Endothelial cell (in vitro differentiated cells): ENCODE results near the gene TASL. TPM values are rescaled to one million over a fixed set of nuclear protein-coding genes. Genes with fewer than 3 reads are reported as not detected.

ENCODE experiments used
- DNase-seq: peaks from one replicate; pipeline ENCODE4 v3.0.0; 2021; ENCODE audit warnings: low spot score
- H3K27ac Mint-ChIP-seq: one replicate; pipeline ENCODE4 v1.8.0; 2021; ENCODE audit warnings: mixed read lengths, inconsistent platforms; ENCODE audit not compliant: unreplicated experiment
- H3K27me3 Mint-ChIP-seq: one replicate; pipeline ENCODE4 v1.8.0; 2021; ENCODE audit warnings: mild to moderate bottlenecking, moderate library complexity, mixed read lengths, inconsistent platforms; ENCODE audit not compliant: unreplicated experiment
- H3K36me3 Mint-ChIP-seq: one replicate; pipeline ENCODE4 v1.8.0; 2021; ENCODE audit warnings: mild to moderate bottlenecking, low read depth, mixed read lengths, inconsistent platforms; ENCODE audit not compliant: unreplicated experiment
- H3K4me1 Mint-ChIP-seq: one replicate; pipeline ENCODE4 v1.8.0; 2021; ENCODE audit warnings: mild to moderate bottlenecking, mixed read lengths, inconsistent platforms; ENCODE audit not compliant: unreplicated experiment
- H3K4me3 Mint-ChIP-seq: one replicate; pipeline ENCODE4 v1.8.0; 2021; ENCODE audit warnings: mild to moderate bottlenecking, mixed read lengths, inconsistent platforms; ENCODE audit not compliant: unreplicated experiment
- H3K9me3 Mint-ChIP-seq: one replicate; pipeline ENCODE4 v1.8.0; 2021; ENCODE audit warnings: mixed read lengths, inconsistent platforms; ENCODE audit not compliant: unreplicated experiment
- total RNA-seq: library from RNA; stranded (reverse); fragmentation: NEBNext Ultra II Directional; extraction: Animal tissue kit (Norgen Biotek cat#: 25700); gene quantifications from one replicate; pipeline ENCODE4 v1.2.1, GENCODE V29; 2021; ENCODE audit not compliant: unreplicated experiment
- TF ChIP-seq, protein P1 (sequence below): fragments of 200-600 bp; sonication (generic); IDR thresholded peaks from one replicate; pipeline ENCODE4 v1.5.0; 2021; ENCODE audit warnings: antibody characterized with exemption; ENCODE audit not compliant: unreplicated experiment

TASL gene
- total RNA-seq, 1 donor from 2014 or later, result not detected

DNA sequence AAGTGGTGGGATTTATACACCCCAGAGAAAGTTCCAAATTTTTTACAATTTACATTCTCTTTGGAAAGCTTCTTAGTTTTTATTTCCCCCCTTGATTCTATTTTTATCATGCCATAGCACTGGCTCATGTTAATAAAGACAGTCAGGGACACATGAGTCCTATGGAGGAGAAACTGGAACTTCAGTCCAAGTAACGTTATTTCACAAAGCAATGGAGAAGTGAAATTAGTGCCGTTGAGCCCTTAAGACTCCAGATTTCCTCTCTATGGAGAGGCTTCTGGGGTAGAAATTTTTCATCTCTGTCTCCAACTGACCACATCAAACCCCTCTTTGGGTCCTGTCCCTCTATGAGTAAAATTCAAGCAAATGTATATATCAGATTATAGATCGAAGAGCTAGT, 12.8 kb upstream of the TASL start:
- no peak overlapping the region for H3K4me3 Mint-ChIP-seq
- H3K27ac Mint-ChIP-seq, result no peak overlapping the region
- no peaks in the 10 kb centered on the region for H3K9me3 Mint-ChIP-seq
- H3K4me1 Mint-ChIP-seq, result no peaks in the 10 kb centered on the region
- TF ChIP-seq, protein P1, sequence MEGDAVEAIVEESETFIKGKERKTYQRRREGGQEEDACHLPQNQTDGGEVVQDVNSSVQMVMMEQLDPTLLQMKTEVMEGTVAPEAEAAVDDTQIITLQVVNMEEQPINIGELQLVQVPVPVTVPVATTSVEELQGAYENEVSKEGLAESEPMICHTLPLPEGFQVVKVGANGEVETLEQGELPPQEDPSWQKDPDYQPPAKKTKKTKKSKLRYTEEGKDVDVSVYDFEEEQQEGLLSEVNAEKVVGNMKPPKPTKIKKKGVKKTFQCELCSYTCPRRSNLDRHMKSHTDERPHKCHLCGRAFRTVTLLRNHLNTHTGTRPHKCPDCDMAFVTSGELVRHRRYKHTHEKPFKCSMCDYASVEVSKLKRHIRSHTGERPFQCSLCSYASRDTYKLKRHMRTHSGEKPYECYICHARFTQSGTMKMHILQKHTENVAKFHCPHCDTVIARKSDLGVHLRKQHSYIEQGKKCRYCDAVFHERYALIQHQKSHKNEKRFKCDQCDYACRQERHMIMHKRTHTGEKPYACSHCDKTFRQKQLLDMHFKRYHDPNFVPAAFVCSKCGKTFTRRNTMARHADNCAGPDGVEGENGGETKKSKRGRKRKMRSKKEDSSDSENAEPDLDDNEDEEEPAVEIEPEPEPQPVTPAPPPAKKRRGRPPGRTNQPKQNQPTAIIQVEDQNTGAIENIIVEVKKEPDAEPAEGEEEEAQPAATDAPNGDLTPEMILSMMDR, result no peak
- no peak for DNase-seq
- H3K27me3 Mint-ChIP-seq, result no peaks in the 10 kb centered on the region
- no peaks in the 10 kb centered on the region for H3K36me3 Mint-ChIP-seq

DNA sequence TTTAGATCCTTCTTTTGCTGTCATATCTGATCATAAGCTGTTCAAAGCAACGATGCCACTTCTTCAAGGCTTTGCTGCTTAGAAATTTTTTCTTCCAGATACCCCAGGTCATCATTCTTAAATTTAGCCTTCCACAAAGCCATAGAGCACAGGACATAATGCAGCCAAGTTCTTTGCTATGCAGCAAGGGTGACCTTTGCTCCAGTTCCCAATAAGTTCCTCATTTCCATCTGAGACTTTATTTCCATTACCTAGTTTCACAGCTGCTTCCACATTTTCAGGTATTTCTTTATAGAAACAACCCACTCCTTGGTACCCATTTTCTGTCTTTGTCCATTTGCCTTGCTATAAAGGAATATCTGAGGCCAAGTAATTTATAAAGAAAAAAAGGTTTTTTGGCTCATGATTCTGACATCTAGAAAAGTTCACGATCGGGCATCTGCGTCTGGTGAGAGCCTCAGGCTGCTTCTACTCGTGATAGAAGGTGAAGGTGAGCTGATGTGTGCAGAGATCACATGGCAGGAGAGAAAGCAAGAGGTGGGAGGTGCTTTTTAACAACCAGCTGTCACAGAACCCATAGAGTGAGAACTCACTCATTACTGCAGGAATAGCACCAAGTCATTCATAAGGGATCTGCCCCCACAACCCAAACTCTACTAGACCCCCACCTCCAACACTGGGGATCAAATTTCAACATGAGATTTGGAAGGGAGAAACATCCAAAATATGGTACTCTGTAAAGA, 11.8 kb upstream of the TASL start:
- Mint-ChIP-seq H3K27me3 (no peaks in the 10 kb centered on the region), H3K27ac (no peak overlapping the region), H3K4me3 (no peak overlapping the region), H3K4me1 (no peaks in the 10 kb centered on the region), H3K36me3 (no peaks in the 10 kb centered on the region), H3K9me3 (no peaks in the 10 kb centered on the region)
- TF ChIP-seq, protein P1, result no peak
- DNase-seq, result no peak

DNA sequence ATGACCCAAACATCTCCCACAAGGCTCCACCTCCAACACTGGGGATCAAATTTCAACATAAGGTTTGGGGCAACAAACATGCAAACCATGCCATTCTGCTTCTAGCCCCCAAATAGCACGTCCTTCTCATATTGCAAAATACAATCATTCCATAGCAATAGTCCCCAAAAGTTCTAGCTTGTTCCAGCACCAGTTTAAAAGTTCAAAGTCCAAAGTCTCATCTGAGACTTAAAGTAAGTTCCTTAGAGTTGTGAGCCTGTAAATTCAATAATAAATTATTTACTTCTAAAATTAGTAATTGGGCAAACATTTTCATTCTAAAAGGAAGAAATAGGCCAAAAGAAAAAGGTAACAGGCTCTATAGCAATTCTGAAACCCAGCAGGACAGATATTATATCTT, 8.9 kb upstream of the TASL start:
- H3K27me3 Mint-ChIP-seq, result no peaks in the 10 kb centered on the region
- no peak overlapping the region for H3K27ac Mint-ChIP-seq
- no peaks in the 10 kb centered on the region for H3K9me3 Mint-ChIP-seq
- DNase-seq, result no peak
- no peaks in the 10 kb centered on the region for H3K36me3 Mint-ChIP-seq
- H3K4me1 Mint-ChIP-seq, result no peaks in the 10 kb centered on the region
- H3K4me3 Mint-ChIP-seq, result no peak overlapping the region
- TF ChIP-seq, protein P1, result no peak

DNA sequence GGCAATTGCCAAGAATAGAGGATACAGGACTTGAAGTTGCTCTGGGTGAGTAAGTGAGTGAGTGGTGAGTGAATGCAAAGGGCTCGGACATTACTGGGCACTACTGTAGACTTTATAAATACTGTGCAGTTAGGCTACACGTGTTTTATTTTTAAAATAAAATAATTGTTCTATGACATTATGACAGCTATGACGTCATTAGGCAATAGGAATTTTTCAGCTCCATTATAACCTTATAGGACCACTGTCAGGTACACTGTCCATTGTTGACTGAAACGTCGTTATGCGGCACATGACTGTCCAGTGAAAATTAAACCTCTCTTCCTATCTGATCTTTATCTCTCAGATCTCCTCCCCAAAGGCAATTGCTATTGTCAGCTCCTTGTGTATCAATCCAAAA, 5.1 kb upstream of the TASL start:
- H3K27me3 Mint-ChIP-seq, result no peaks in the 10 kb centered on the region
- TF ChIP-seq, protein P1, result no peak
- no peak overlapping the region for H3K27ac Mint-ChIP-seq

DNA sequence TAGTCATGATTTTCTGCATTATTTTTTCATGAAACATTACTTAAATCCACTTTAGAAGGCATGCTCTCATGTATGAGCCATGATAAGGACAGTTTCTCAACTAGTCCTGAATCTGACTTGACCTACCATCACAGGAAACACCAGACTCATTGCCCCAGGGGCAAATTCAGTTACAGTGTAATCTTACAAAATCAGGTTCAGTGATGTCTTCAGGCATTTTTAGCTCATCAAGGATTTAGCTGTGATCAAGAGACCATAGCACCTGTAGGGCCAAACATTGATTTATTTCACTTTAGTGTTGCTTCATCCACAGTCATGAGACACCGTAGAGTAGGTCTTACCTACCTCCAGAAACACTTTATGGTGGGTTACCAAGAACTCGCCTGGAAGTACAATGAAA, 3.1 kb upstream of the TASL start:
- TF ChIP-seq, protein P1, result no peak
- no peaks in the 10 kb centered on the region for H3K27me3 Mint-ChIP-seq
- no peaks in the 10 kb centered on the region for H3K36me3 Mint-ChIP-seq

More for the DNA sequence above, 5.1 kb upstream of the TASL start:
- H3K4me1 Mint-ChIP-seq, result no peaks in the 10 kb centered on the region
- no peaks in the 10 kb centered on the region for H3K36me3 Mint-ChIP-seq
- H3K9me3 Mint-ChIP-seq, result no peaks in the 10 kb centered on the region
- no peak overlapping the region for H3K4me3 Mint-ChIP-seq
- no peak for DNase-seq

More for the DNA sequence above, 3.1 kb upstream of the TASL start:
- Mint-ChIP-seq H3K9me3 (no peaks in the 10 kb centered on the region), H3K4me1 (no peaks in the 10 kb centered on the region), H3K27ac (no peak overlapping the region), H3K4me3 (no peak overlapping the region)
- DNase-seq, result no peak
